Measurements from ENCODE around the gene FAM200C. TPM values are rescaled to one million over a fixed set of nuclear protein-coding genes. Genes with fewer than 3 reads are reported as not detected.

The FAM200C gene
- total RNA-seq, 2 experiments from 2014 or later, result 2.7 to 3.7 TPM

GRCh38 chr5:160366230-160366629 is 33.6 kb downstream of the FAM200C start:
- Histone ChIP-seq H3K9me3 (ENCODE audit: low read length) (no peaks in the 10 kb centered on the region), H3K27ac (ENCODE audit: low read depth, low read length, poor library complexity, severe bottlenecking) (no peak overlapping the region), H3K36me3 (ENCODE audit: insufficient read depth, low read length) (no peaks in the 10 kb centered on the region), H3K9me2 (ENCODE audit: insufficient read depth, low read length) (no peaks in the 10 kb centered on the region), H3K4me2 (ENCODE audit: low read length) (no peak overlapping the region), H4K20me1 (ENCODE audit: insufficient read depth, low read length) (no peaks in the 10 kb centered on the region), H2AFZ (ENCODE audit: low read length) (no peak overlapping the region), H3K4me3 (ENCODE audit: low read depth, low read length, poor library complexity, severe bottlenecking) (no peak overlapping the region), H3K79me2 (ENCODE audit: insufficient read depth, low read depth, low read length) (no peaks in the 10 kb centered on the region), H3K4me1 (ENCODE audit: insufficient read depth, low read length, poor library complexity, severe bottlenecking) (no peaks in the 10 kb centered on the region)
- ChIA-PET POLR2A (interaction anchor here (0.6 kb wide), 1 partner anchor 863 kb away, joined by 3 read pairs; no protein-coding TSS in a partner anchor), CTCF (ENCODE audit: unreplicated experiment) (no interaction called here)
- intact Hi-C loops (cut with micrococcal nuclease; ENCODE audit: unreplicated experiment), result no loop called here
- TF ChIP-seq CTCF (conservative IDR thresholded peaks at IDR 0.05; ENCODE audit: low read length) (no peak), EZH2phosphoT487 (IDR thresholded peaks at IDR 0.05; ENCODE audit: borderline replicate concordance, low read depth, low read length) (no peak)
- no peak for DNase-seq (ENCODE audit: low spot score)
- BruUV-seq (replicated peaks), result no TSS peak

- no peak overlapping the region for H3K4me3 ChIP-seq (ENCODE audit: low read depth, low read length, poor library complexity, severe bottlenecking)
- H3K9me2 ChIP-seq (ENCODE audit: insufficient read depth, low read length), result no peaks in the 10 kb centered on the region
- intact Hi-C loops (cut with micrococcal nuclease; ENCODE audit: unreplicated experiment), result no loop called here
- ChIA-PET POLR2A (interaction anchor here (0.6 to 0.7 kb wide), 4 partner anchors 10 to 1083 kb away, joined by 3 to 4 read pairs (median 3); no protein-coding TSS in a partner anchor), CTCF (ENCODE audit: unreplicated experiment) (interaction anchor here (0.6 kb wide), 1 partner anchor 20 kb away, joined by 3 read pairs; no protein-coding TSS in a partner anchor)
- H4K20me1 ChIP-seq (ENCODE audit: insufficient read depth, low read length), result no peaks in the 10 kb centered on the region
- H3K4me2 ChIP-seq (ENCODE audit: low read length), result no peak overlapping the region
- no peaks in the 10 kb centered on the region for H3K79me2 ChIP-seq (ENCODE audit: insufficient read depth, low read depth, low read length)
- H3K4me1 ChIP-seq (ENCODE audit: insufficient read depth, low read length, poor library complexity, severe bottlenecking), result no peaks in the 10 kb centered on the region
- H2AFZ ChIP-seq (ENCODE audit: low read length), result no peak overlapping the region
- no peaks in the 10 kb centered on the region for H3K36me3 ChIP-seq (ENCODE audit: insufficient read depth, low read length)
- no peak overlapping the region for H3K27ac ChIP-seq (ENCODE audit: low read depth, low read length, poor library complexity, severe bottlenecking)
- DNase-seq (ENCODE audit: low spot score), result no peak
- no TSS peak for BruUV-seq (replicated peaks)
- TF ChIP-seq EZH2phosphoT487 (IDR thresholded peaks at IDR 0.05; ENCODE audit: borderline replicate concordance, low read depth, low read length) (no peak), CTCF (conservative IDR thresholded peaks at IDR 0.05; ENCODE audit: low read length) (no peak)
- H3K9me3 ChIP-seq (ENCODE audit: low read length), result no peaks in the 10 kb centered on the region
Observed at GRCh38 chr5:160363660-160364395, 36.0 kb downstream of the FAM200C start.

- Histone ChIP-seq H3K27ac (ENCODE audit: low read depth, low read length, poor library complexity, severe bottlenecking) (no peak overlapping the region), H3K9me2 (ENCODE audit: insufficient read depth, low read length) (no peaks in the 10 kb centered on the region), H3K4me2 (ENCODE audit: low read length) (no peak overlapping the region), H4K20me1 (ENCODE audit: insufficient read depth, low read length) (no peaks in the 10 kb centered on the region), H3K4me3 (ENCODE audit: low read depth, low read length, poor library complexity, severe bottlenecking) (no peak overlapping the region), H3K9me3 (ENCODE audit: low read length) (no peaks in the 10 kb centered on the region), H3K79me2 (ENCODE audit: insufficient read depth, low read depth, low read length) (no peaks in the 10 kb centered on the region), H3K36me3 (ENCODE audit: insufficient read depth, low read length) (no peaks in the 10 kb centered on the region), H2AFZ (ENCODE audit: low read length) (no peak overlapping the region), H3K4me1 (ENCODE audit: insufficient read depth, low read length, poor library complexity, severe bottlenecking) (no peaks in the 10 kb centered on the region)
- ChIA-PET CTCF (ENCODE audit: unreplicated experiment) (no interaction called here), POLR2A (no interaction called here)
- TF ChIP-seq EZH2phosphoT487 (IDR thresholded peaks at IDR 0.05; ENCODE audit: borderline replicate concordance, low read depth, low read length) (no peak), CTCF (conservative IDR thresholded peaks at IDR 0.05; ENCODE audit: low read length) (no peak)
- intact Hi-C loops (cut with micrococcal nuclease; ENCODE audit: unreplicated experiment), result no loop called here
- no peak for DNase-seq (ENCODE audit: low spot score)
- no TSS peak for BruUV-seq (replicated peaks)
Observed at GRCh38 chr5:160363211-160363610, 36.6 kb downstream of the FAM200C start.
